GM12892 (cell line): ENCODE results near the gene ZBTB20.

Experiments used
- POLR2A ChIP-seq: IDR thresholded peaks from 2 replicates; pipeline ENCODE4 v1.6.1; 2011; ENCODE audit warnings: low read depth, low read length, control low read depth
- POLR2AphosphoS5 ChIP-seq: IDR thresholded peaks from 2 replicates; pipeline ENCODE4 v1.6.1; 2011; ENCODE audit warnings: low read depth, low read length, control low read depth

GRCh38 chr3:114441386-114441785, 705.7 kb downstream of the ZBTB20 start:
- TF ChIP-seq POLR2A (no peak), POLR2AphosphoS5 (no peak)
